Measurements from ENCODE around the gene SP6. TPM values are rescaled to one million over a fixed set of nuclear protein-coding genes. Genes with fewer than 3 reads are reported as not detected.

The SP6 gene
- total RNA-seq: 0.21 TPM

DNA sequence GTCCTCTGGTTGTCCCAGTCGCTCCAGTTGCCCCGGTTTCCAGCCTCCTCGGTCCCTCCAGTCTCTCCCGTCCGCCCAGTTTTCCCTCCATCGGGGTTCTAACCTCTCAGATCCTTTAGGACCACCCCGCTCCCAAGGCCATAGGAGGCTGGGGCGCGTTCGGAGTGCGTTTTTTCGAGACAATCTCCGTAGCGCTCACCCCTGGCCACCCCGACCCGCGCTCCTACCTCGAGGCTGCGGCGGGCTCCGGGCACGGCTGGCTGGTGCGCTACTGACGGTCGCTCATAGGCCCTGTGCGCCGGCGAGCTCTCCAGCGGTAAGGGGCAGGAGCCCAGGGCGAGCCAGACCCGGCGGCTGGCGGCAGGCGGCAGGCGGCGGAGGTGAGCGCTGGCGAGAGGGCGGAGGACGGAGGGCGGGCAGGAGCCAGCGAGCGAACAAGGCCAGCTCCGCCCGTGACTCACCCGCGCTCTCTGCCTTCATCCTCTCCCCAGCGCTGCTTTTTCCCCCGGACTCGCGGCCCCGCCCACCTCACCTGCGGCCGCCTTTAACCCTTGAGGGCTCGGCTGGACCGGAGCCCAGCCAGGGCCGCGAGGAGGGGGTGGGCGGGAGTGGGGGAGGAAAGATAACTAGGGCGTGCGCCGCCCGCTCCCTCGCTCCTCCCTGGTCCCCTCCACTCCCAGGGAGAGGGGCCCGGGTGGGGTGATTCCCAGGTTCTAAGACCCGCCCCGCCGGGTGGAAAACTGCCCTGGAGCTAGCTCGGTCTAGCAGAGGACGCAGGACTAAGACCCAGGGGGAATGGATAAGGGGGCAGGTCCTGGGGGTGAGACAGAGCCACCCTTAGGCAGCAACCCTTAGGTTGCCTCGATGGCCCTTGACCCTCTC lies at the start of gene SP6:
TSS of gene SP6 (minus strand) at position 472 of the 882 bp plus-strand sequence. CDS start 2,734 bp downstream, outside the sequence.
- no peak within 1 kb of the TSS for H3K4me3 ChIP-seq (ENCODE audit: low read length)
- peaks cover 9% of the 10 kb centered on the region for H3K4me1 ChIP-seq (ENCODE audit: insufficient read depth, low read length)
- no peaks in the 10 kb centered on the region for H3K9me3 ChIP-seq (ENCODE audit: low read depth, low read length)
- H3K27me3 ChIP-seq (ENCODE audit: insufficient read depth, low read length): peaks cover 90% of the 10 kb centered on the region

DNA sequence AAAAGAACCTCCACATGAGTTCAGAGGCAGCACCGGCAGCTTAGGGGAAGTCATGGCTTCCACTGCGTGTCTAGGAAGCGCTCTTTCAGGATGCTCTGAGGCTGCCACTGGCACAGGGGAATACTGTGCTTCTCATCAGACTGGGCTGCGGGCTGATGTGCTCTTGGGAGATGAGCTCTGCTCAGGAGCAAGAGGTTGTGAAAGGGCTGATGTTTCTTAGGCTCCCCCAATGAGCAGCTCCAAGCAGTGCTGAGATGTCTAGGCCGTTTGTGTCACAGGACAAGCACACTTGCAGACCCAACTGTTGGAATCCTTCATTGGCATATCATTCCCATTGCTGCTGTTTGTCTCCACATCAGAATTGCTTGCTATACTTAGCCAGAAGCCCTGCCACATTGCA lies 48.7 kb upstream of the SP6 start:
- H3K4me3 ChIP-seq (ENCODE audit: low read length): no peak overlapping the region
- no peaks in the 10 kb centered on the region for H3K9me3 ChIP-seq (ENCODE audit: low read depth, low read length)
- H3K27me3 ChIP-seq (ENCODE audit: insufficient read depth, low read length): no peaks in the 10 kb centered on the region
- peaks cover 40% of the 10 kb centered on the region for H3K4me1 ChIP-seq (ENCODE audit: insufficient read depth, low read length)

DNA sequence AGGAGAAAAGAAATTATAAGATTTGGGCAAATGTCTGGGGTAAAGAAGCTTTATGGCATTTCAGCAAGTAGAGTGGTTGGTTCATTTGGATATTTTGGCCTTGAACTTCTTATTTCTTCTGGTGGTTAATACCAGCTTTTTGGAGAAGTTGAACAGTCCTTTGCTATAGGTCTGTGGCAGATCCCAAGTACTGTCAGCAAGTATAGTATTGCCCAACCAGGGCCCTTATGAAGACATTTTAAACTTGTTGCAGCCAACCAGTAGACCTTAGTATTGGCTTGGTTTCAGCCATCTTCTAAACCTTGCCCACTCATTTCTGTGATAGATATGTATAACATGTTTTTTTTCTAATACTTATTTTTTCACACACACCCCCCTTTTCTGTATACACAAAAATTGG lies 47.3 kb upstream of the SP6 start:
- Histone ChIP-seq H3K4me3 (ENCODE audit: low read length) (no peak overlapping the region), H3K4me1 (ENCODE audit: insufficient read depth, low read length) (peaks cover 45% of the 10 kb centered on the region)

DNA sequence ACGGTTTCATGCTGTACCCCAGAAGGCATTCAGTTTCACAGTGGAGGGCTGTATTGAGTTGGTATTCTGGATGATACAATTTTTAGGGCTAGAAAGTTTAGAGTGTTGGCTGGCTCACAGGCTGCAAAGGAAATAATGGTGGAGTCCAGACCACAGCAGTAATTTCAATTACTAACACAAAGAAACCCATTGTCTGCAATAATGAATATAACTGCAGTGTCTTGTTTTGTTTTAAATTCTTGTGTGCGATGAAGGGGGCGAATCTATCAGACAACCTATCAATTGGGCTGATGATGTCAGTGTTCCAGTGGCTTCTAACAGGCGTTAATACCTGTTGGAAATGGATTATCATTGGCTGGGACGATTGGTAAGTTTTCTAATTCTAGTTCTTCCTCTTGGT lies 46.6 kb upstream of the SP6 start:
- Histone ChIP-seq H3K9me3 (ENCODE audit: low read depth, low read length) (no peaks in the 10 kb centered on the region), H3K4me3 (ENCODE audit: low read length) (no peak overlapping the region), H3K27me3 (ENCODE audit: insufficient read depth, low read length) (no peaks in the 10 kb centered on the region), H3K4me1 (ENCODE audit: insufficient read depth, low read length) (peaks cover 45% of the 10 kb centered on the region)

More for the DNA sequence above, 47.3 kb upstream of the SP6 start:
- no peaks in the 10 kb centered on the region for H3K9me3 ChIP-seq (ENCODE audit: low read depth, low read length)
- no peaks in the 10 kb centered on the region for H3K27me3 ChIP-seq (ENCODE audit: insufficient read depth, low read length)

DNA sequence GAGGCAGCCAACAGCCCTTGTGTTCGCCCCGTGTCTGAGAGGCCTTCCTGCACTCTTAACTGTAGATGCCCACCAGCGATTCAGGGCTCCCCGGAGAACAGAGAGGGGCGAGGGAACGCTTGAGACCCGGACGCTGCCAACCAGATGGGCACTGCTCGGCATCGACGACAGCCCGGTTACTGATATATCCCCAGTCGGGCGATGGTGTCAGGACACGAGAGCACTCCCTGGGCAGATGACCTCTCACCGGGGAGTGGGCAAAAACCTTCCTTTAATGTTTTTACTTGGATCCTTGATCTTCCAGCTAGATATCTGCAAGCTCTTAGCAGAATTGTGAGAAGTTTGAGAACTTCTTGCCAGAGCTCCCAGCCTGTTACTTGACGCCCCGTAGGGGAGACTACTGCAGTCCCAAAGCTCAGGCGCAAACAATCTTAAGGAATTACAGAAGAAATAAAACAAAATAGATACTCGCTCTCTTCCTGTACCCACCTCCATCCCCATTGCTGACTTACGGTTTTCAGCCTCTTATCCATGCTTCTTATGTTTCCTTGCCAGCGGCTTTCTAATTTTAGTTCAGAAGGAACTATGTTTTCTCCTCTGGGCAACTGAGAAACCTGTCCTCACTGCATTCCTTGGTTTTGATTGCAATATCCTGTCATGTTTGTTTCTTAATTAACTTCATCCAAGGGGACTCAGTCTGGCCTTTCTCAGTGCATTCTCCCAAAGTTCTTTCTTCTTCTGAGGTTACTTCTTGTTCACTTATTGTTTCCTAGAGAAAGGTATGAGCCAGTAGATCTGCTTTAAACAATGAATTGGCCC lies 45.9 kb upstream of the SP6 start:
- H3K9me3 ChIP-seq (ENCODE audit: low read depth, low read length): no peaks in the 10 kb centered on the region
- no peaks in the 10 kb centered on the region for H3K27me3 ChIP-seq (ENCODE audit: insufficient read depth, low read length)
- H3K4me3 ChIP-seq (ENCODE audit: low read length): peak overlapping the region; percentile 89
- peaks cover 46% of the 10 kb centered on the region for H3K4me1 ChIP-seq (ENCODE audit: insufficient read depth, low read length)

DNA sequence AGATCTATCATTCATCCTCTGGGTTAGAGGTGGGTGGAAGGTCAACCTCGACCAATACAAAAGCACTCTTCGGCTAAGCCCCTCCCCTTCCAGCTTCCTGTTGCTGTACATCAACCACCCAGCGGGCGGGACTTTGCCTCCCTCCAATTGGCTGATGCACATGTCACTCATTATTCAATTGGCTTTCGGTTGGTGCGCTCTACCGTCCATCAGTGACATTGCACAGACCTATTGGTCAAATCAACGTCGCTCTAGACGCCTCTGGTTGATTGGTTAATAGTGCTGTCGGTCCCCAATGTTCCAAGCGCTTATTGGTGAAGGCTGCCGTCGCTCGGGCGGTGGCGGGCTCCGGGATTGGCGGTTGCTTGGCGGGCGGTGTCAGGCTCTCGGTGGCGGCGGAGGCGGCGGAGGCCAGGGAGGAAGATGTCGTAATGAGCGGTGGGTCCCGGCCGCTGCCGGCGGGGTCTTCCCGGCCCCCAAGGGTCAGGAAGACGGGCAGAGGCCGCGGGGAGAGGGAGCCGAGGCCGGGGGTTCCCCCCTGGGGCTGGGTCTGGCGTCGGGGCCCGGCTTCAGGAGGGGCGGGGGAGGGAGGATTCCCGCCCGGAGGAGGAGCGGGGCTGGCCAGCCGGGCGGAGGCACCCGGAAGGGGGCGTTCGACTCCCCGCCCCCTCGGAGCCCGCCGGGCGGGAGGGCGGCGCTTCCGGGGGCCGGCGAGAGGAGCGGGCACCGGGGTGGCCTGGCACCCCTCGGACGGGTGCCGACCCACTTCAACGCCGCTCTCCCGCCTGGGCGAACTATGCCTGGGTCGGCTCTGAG lies 45.1 kb upstream of the SP6 start, which contains the start of gene SP2:
TSS of gene SP2 (plus strand) at position 381 of the 816 bp plus-strand sequence. CDS start at position 432, 51 bp downstream.
- peaks cover 49% of the 10 kb centered on the region for H3K4me1 ChIP-seq (ENCODE audit: insufficient read depth, low read length)
- H3K4me3 ChIP-seq (ENCODE audit: low read length): peak within 1 kb of the TSS; percentile 89
- no peaks in the 10 kb centered on the region for H3K27me3 ChIP-seq (ENCODE audit: insufficient read depth, low read length)
- H3K9me3 ChIP-seq (ENCODE audit: low read depth, low read length): no peaks in the 10 kb centered on the region

DNA sequence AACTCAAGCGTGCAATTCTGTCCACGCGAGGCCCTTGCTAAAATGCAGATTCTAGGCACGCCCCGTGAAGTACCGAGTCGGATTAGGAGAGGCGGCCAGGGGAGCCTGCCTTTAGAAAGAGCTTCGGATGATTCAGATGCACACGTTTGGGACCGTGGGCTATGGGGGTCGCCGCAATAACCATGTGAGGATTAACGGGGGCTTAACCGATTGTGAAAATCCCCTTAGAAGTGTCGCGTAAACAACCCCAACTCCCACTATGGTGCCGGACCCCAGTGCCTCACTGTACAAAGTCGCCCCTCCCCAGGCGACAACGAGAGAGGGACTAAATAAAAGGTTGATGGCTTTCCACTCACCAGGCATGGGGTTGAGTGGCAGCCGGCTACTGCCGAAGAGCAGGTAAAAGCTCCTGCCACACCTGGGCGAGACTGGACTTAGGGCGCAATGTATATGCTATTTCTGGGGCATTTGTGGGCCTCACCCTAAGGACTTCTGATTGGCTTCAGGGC lies 44.4 kb upstream of the SP6 start:
- Histone ChIP-seq H3K9me3 (ENCODE audit: low read depth, low read length) (no peaks in the 10 kb centered on the region), H3K4me1 (ENCODE audit: insufficient read depth, low read length) (peaks cover 49% of the 10 kb centered on the region), H3K27me3 (ENCODE audit: insufficient read depth, low read length) (no peaks in the 10 kb centered on the region), H3K4me3 (ENCODE audit: low read length) (peak overlapping the region; percentile 89)

DNA sequence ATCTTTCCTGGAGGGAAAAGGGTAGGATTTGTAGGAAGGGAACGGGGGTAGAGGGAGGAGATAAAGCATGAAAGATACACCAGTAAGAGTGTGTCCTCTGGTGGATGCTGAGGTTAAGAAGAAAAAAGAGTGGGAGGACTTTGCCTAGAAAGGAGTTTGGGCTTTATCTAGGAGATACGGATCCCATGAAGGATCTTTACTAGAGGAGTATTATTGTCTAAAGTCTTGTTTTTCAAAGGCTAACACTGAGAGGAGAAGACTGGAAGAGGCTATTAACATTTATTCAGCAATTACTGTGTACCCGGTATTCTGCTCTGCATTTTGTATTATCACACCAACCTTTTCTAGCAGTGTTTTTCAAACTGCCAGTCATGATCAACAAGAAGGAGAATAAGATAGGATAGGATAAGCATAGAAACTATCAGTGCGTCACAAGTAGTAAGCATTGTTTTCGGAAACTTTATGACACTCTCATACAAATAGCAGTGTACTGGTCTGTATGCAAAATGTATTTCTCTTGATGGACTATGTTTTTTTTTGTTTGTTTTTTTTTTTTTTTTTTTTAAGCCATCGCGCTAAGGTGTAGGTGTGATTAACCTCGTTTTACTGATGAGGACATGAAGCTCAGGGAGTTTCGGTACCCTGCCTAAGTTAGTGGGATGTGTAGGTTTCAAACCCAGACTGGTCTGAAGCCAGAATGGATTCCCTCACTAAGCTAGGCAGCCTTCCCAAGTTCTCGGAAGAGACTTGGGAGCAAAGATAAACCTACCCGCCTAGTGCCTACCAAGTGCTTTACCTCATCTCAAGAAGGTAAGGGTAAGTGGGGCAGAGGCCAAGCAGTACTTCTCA lies 43.8 kb upstream of the SP6 start:
- Histone ChIP-seq H3K4me3 (ENCODE audit: low read length) (peak overlapping the region; percentile 89), H3K4me1 (ENCODE audit: insufficient read depth, low read length) (peaks cover 46% of the 10 kb centered on the region), H3K27me3 (ENCODE audit: insufficient read depth, low read length) (no peaks in the 10 kb centered on the region), H3K9me3 (ENCODE audit: low read depth, low read length) (no peaks in the 10 kb centered on the region)

DNA sequence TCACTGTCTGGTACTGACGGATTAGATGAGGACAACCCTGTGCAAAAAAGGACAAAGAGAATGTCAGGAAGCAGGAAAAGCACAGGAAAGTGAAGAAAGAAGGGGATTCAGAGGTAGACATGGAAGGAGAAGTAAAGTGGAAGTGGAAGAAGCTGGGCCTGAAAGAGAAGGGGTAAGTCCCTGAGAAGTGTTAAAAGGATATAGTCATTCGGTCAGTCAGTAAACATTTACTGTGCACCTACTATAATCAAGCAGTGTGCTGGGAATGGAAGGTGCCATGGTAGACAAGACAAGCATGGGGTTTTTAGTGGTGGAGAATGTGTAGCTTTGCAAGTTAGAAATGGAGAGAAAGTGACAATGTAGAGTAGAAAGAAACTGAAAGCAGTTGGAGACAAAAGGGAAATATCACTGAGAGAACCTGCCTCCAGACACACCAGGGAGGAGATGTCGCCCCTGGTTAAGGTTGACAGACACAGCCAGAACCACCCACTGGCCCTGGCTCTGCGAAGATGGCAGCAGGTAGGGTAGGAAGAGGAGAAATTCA lies 40.7 kb upstream of the SP6 start:
- H3K4me1 ChIP-seq (ENCODE audit: insufficient read depth, low read length): peaks cover 16% of the 10 kb centered on the region
- no peak overlapping the region for H3K4me3 ChIP-seq (ENCODE audit: low read length)
- H3K9me3 ChIP-seq (ENCODE audit: low read depth, low read length): no peaks in the 10 kb centered on the region
- no peaks in the 10 kb centered on the region for H3K27me3 ChIP-seq (ENCODE audit: insufficient read depth, low read length)

DNA sequence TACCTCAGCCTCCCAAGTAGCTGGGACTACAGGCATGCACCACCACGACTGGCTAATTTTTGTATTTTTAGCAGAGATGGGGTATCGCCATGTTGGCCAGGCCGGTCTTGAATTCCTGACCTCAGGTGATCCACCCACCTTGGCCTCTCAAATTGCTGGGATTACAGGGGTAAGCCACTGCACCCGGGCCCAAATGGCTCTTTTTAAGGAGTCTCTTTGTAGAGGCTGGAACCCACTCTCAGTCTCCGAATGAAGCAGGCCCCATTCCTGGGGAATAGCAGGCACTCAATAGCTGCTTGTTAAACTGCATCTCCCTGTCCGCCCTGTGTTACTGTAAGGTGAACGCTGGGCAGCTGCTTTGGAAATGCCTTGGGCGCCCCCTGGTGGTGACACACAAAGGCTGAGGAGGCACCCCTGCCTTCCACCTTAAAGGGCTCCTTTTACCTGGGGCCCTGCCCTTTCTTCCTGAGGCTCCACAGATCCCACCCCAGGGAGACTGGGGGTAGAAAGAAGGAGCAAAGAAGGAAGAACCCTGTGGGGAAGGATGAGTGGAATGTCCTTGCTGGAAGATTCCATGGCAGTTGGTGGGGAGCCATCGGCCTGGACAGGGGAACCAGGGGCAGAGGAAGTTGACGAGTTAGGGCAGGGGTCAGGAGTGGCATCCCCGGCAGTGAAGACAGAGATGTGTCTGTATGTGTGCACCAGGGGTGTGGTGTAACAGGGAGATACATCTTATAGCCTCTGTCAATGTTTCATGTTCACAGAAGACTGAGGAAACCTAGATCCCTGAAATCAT lies 39.0 kb upstream of the SP6 start:
- Histone ChIP-seq H3K4me3 (ENCODE audit: low read length) (no peak overlapping the region), H3K27me3 (ENCODE audit: insufficient read depth, low read length) (no peaks in the 10 kb centered on the region), H3K4me1 (ENCODE audit: insufficient read depth, low read length) (peaks cover 19% of the 10 kb centered on the region), H3K9me3 (ENCODE audit: low read depth, low read length) (no peaks in the 10 kb centered on the region)

DNA sequence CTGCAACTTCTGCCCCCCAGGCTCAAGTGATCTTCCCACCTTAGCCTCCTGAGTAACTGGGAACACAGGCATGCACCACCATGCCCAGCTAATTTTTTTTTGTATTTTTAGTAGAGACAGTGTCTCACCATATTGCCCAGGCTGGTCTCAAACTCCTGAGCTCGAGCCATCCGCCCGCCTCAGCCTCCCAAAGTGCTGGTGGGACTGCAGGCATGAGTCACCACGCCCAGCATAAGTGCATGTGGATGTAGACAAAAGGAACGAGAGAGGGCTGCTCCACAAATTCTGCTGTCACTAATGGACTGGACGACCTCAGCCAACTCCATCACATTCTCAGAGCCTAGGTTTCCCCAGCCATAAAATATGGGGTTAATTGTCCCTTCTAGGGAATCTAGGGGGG lies 37.3 kb upstream of the SP6 start:
- Histone ChIP-seq H3K4me1 (ENCODE audit: insufficient read depth, low read length) (peaks cover 19% of the 10 kb centered on the region), H3K27me3 (ENCODE audit: insufficient read depth, low read length) (no peaks in the 10 kb centered on the region), H3K9me3 (ENCODE audit: low read depth, low read length) (no peaks in the 10 kb centered on the region), H3K4me3 (ENCODE audit: low read length) (no peak overlapping the region)

DNA sequence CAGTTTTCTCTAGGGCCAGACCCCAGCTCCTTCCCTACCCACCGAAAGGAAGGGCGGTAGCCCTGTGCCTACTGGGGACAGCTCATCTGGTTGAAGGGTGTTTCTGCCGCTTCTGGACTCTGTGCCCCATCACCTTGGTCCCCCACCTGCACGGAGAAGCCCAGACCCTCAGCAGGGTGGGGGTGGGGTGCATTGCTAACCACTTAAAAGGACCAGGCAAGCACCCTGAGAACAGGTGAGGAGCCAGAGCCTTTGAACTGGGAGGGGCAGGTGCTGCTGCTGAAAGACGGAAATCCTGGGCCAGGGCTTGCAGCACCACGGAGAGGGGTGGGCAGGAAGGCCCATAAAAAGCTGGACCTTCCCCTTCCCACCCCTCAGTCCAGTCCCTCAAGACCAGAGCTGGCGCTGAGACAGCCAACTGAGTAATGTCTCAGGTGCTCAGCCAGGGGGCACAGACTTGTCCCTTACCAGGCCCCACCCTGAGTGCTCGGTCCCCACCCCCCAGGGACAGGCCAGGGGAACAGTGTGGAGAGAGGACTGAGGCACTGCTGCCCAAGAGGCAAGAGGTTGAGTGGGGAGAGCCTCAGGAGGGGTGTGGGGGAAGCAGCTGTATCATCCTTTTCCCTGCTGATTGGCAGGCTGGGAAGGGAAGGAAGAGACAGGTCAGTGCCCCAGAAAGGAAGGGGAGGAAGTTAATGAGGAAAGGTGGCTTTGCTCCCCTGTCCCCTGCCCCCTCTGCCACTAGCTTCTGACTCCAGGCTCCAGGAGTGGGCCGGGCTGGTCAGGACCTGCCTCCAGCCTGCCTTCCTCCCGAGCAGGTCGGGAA lies 34.2 kb upstream of the SP6 start:
- Histone ChIP-seq H3K9me3 (ENCODE audit: low read depth, low read length) (no peaks in the 10 kb centered on the region), H3K4me3 (ENCODE audit: low read length) (no peak overlapping the region), H3K27me3 (ENCODE audit: insufficient read depth, low read length) (no peaks in the 10 kb centered on the region), H3K4me1 (ENCODE audit: insufficient read depth, low read length) (peaks cover 25% of the 10 kb centered on the region)

Measured in mononuclear cell (primary cell).